GM23338 (cell line): ENCODE results near the gene FERMT3. TPM values are rescaled to one million over a fixed set of nuclear protein-coding genes. Genes with fewer than 3 reads are reported as not detected.

Experiments
- ATAC-seq: fragments of 200-7000 bp; cut with Tn5 transposase; 3 replicates; pipeline ENCODE4 v1.9.1; 2020
- DNase-seq: peaks from one replicate; pipeline ENCODE4 v3.0.0-alpha.2; 2015; ENCODE audit warnings: low spot score
- H2AFZ ChIP-seq: fragments of 200-600 bp; sonication (generic); 2 replicates; pipeline ENCODE4 v1.8.0; 2016; ENCODE audit warnings: antibody characterized with exemption, mild to moderate bottlenecking, moderate library complexity
- H3F3A ChIP-seq: fragments of 200-600 bp; sonication (generic); replicated peaks from 2 replicates; pipeline ENCODE4 v1.8.0; 2017; ENCODE audit warnings: antibody characterized with exemption, mixed run types, low read depth
- H3K27ac ChIP-seq: fragments of 200-600 bp; sonication (generic); 2 replicates; pipeline ENCODE4 v1.6.1; 2016; ENCODE audit warnings: low read depth
- H3K27me3 ChIP-seq: fragments of 200-600 bp; sonication (generic); 2 replicates; pipeline ENCODE4 v1.8.0; 2016; ENCODE audit warnings: mild to moderate bottlenecking, mixed run types, moderate library complexity; ENCODE audit not compliant: insufficient read depth
- H3K36me3 ChIP-seq: fragments of 200-600 bp; sonication (generic); 2 replicates; pipeline ENCODE4 v1.8.0; 2016; ENCODE audit warnings: mild to moderate bottlenecking; ENCODE audit not compliant: insufficient read depth
- H3K4me1 ChIP-seq: fragments of 200-600 bp; sonication (generic); 2 replicates; pipeline ENCODE4 v1.8.0; 2016; ENCODE audit warnings: mild to moderate bottlenecking, moderate library complexity; ENCODE audit not compliant: insufficient read depth
- H3K4me2 ChIP-seq: fragments of 200-600 bp; sonication (generic); 2 replicates; pipeline ENCODE4 v1.7.1; 2017; ENCODE audit warnings: mixed run types
- H3K4me3 ChIP-seq: fragments of 200-600 bp; sonication (generic); 2 replicates; pipeline ENCODE4 v1.6.1; 2016; ENCODE audit warnings: mixed run types
- H3K79me2 ChIP-seq: fragments of 200-600 bp; sonication (generic); replicated peaks from 2 replicates; pipeline ENCODE4 v1.8.0; 2017; ENCODE audit warnings: mild to moderate bottlenecking; ENCODE audit not compliant: insufficient read depth
- H3K9me2 ChIP-seq: fragments of 200-600 bp; sonication (generic); 2 replicates; pipeline ENCODE4 v1.8.0; 2017; ENCODE audit not compliant: insufficient read depth
- H4K20me1 ChIP-seq: fragments of 200-600 bp; sonication (generic); replicated peaks from 2 replicates; pipeline ENCODE4 v1.8.0; 2017; ENCODE audit warnings: mild to moderate bottlenecking; ENCODE audit not compliant: insufficient read depth
- H3K27ac Mint-ChIP-seq: 2 replicates; pipeline ENCODE4 v1.8.0; 2020; ENCODE audit warnings: inconsistent platforms, mild to moderate bottlenecking, moderate library complexity, mixed read lengths
- H3K27me3 Mint-ChIP-seq: 3 replicates; pipeline ENCODE4 v1.8.0; 2022; ENCODE audit warnings: low read depth, mild to moderate bottlenecking, moderate library complexity, mixed read lengths, inconsistent platforms; ENCODE audit not compliant: insufficient read depth, poor library complexity
- H3K36me3 Mint-ChIP-seq: 3 replicates; pipeline ENCODE4 v1.8.0; 2021; ENCODE audit warnings: low read depth, mild to moderate bottlenecking, inconsistent platforms, moderate library complexity, mixed read lengths
- H3K4me1 Mint-ChIP-seq: 3 replicates; pipeline ENCODE4 v1.8.0; 2020; ENCODE audit warnings: mild to moderate bottlenecking, inconsistent platforms, mixed read lengths
- H3K4me3 Mint-ChIP-seq: 3 replicates; pipeline ENCODE4 v1.8.0; 2021; ENCODE audit warnings: moderate library complexity, mild to moderate bottlenecking, inconsistent platforms, mixed read lengths
- H3K9me3 Mint-ChIP-seq: 3 replicates; pipeline ENCODE4 v1.8.0; 2020; ENCODE audit warnings: moderate library complexity, mild to moderate bottlenecking, inconsistent platforms, mixed read lengths
- CREB1 ChIP-seq: fragments of 250-450 bp; sonication (Bioruptor Pico); IDR thresholded peaks from 2 replicates; pipeline ENCODE4 v1.5.0; 2020; ENCODE audit warnings: low read depth, mild to moderate bottlenecking, moderate library complexity
- CTCF ChIP-seq, 2 experiments: fragments of 200-600 bp in 1 of 2; sonication (generic) in 1 of 2; conservative IDR thresholded peaks; 2 replicates each; pipeline versions ENCODE4 v1.5.1 to v1.6.1; 2016 to 2017; ENCODE audit warnings: antibody characterized with exemption in 2 of 2, low read depth in 2 of 2, mild to moderate bottlenecking in 2 of 2, moderate library complexity in 1 of 2
- ETS1 ChIP-seq: IDR thresholded peaks from 2 replicates; pipeline ENCODE4 v1.6.1; 2016; ENCODE audit warnings: antibody characterized with exemption
- EZH2 ChIP-seq: fragments of 200-600 bp; sonication (generic); IDR thresholded peaks from one replicate; pipeline ENCODE4 v1.8.0; 2017; ENCODE audit warnings: antibody characterized with exemption, mild to moderate bottlenecking, low read depth; ENCODE audit not compliant: unreplicated experiment
- EZH2phosphoT487 ChIP-seq: fragments of 200-600 bp; sonication (generic); IDR thresholded peaks from one replicate; pipeline ENCODE4 v1.8.1; 2018; ENCODE audit warnings: antibody characterized with exemption; ENCODE audit not compliant: unreplicated experiment
- JUNB ChIP-seq: IDR thresholded peaks from one replicate; pipeline ENCODE4 v1.6.1; 2016; ENCODE audit warnings: antibody characterized with exemption; ENCODE audit not compliant: unreplicated experiment
- NANOG ChIP-seq: IDR thresholded peaks from 2 replicates; pipeline ENCODE4 v1.6.1; 2016; ENCODE audit warnings: antibody characterized with exemption, borderline replicate concordance
- POLR2AphosphoS5 ChIP-seq: IDR thresholded peaks from 2 replicates; pipeline ENCODE4 v1.6.1; 2016; ENCODE audit warnings: antibody characterized with exemption, low read depth
- REST ChIP-seq: IDR thresholded peaks from one replicate; pipeline ENCODE4 v1.6.1; 2018; ENCODE audit warnings: antibody characterized with exemption; ENCODE audit not compliant: unreplicated experiment
- STAT1 ChIP-seq: IDR thresholded peaks from one replicate; pipeline ENCODE4 v1.6.1; 2016; ENCODE audit warnings: antibody characterized with exemption; ENCODE audit not compliant: unreplicated experiment
- ZNF114 ChIP-seq: fragments of 250-450 bp; sonication (Bioruptor Pico); IDR thresholded peaks from 2 replicates; pipeline ENCODE4 v1.5.0; 2020; ENCODE audit warnings: mild to moderate bottlenecking, moderate library complexity
- ZNF331 ChIP-seq: fragments of 250-450 bp; sonication (Bioruptor Pico); IDR thresholded peaks from 2 replicates; pipeline ENCODE4 v1.5.0; 2020; ENCODE audit warnings: low read depth, mild to moderate bottlenecking, moderate library complexity
- ZNF462 ChIP-seq: fragments of 250-450 bp; sonication (Bioruptor Pico); IDR thresholded peaks from 2 replicates; pipeline ENCODE4 v1.5.0; 2020; ENCODE audit warnings: mild to moderate bottlenecking, moderate library complexity
- polyA plus RNA-seq: library from polyadenylated mRNA; unstranded; fragments of >200 nt; fragmentation: Nextera tagmentation; extraction: Ambion mirVana; gene quantifications from 2 replicates; pipeline ENCODE4 v1.2.1, GENCODE V29; 2016
- total RNA-seq: library from RNA; depleted of rRNA; stranded (reverse); fragments of >200 nt; shearing (Covaris generic); gene quantifications from 2 replicates; pipeline ENCODE4 v1.2.3, GENCODE V29; 2014

The FERMT3 gene
- total and polyA plus RNA-seq, 2 experiments from 2014 or later, result 1.5 to 1.6 TPM

- H3K4me3 ChIP-seq, result no peak overlapping the region
- no peaks in the 10 kb centered on the region for H3K36me3 Mint-ChIP-seq
- TF ChIP-seq JUNB (no peak), REST (no peak), ZNF331 (no peak), CREB1 (CRISPR knock-in tag) (no peak), ZNF114 (CRISPR knock-in tag) (no peak), NANOG (no peak), STAT1 (no peak), EZH2 (no peak), POLR2AphosphoS5 (no peak; the same call in 1 of the 2 replicates), ZNF462 (CRISPR knock-in tag) (no peak), CTCF (conservative IDR thresholded peaks at IDR 0.05; ENCODE audit: low read depth in 2 of 2) (no peak), ETS1 (no peak), EZH2phosphoT487 (no peak)
- H3K27ac Mint-ChIP-seq, result no peak overlapping the region
- H3K4me2 ChIP-seq, result no peak overlapping the region
- H3K4me3 Mint-ChIP-seq, result peak overlapping the region; percentile 89; the same call in 2 of the 3 replicates
- H3K9me2 ChIP-seq, result no peaks in the 10 kb centered on the region
- no peaks in the 10 kb centered on the region for H3K9me3 Mint-ChIP-seq
- H3K27me3 Mint-ChIP-seq, result peaks cover 4% of the 10 kb centered on the region
- H3K79me2 ChIP-seq, result no peaks in the 10 kb centered on the region; the same call in 1 of the 2 replicates
- no peaks in the 10 kb centered on the region for H3K27me3 ChIP-seq
- DNase-seq (no peak), ATAC-seq (no peak)
- peaks cover 9% of the 10 kb centered on the region for H3K4me1 Mint-ChIP-seq
- no peaks in the 10 kb centered on the region for H4K20me1 ChIP-seq
- 0 out of 2 replicates have a peak, but pooled peaks cover 3% of the 10 kb centered on the region for H3F3A ChIP-seq
- H3K4me1 ChIP-seq, result no peaks in the 10 kb centered on the region; the same call in 1 of the 2 replicates
- H2AFZ ChIP-seq, result no peak overlapping the region
- no peaks in the 10 kb centered on the region; the same call in 1 of the 2 replicates for H3K36me3 ChIP-seq
- H3K27ac ChIP-seq, result no peak overlapping the region
Measured at GRCh38 chr11:64224151-64224890, 17.8 kb downstream of the FERMT3 start.
